Mucosa of stomach (tissue), 1 donor: ENCODE measurements around the gene RIMS1.

Experiments
- H3K27me3 ChIP-seq: one replicate; pipeline ENCODE4 v1.7.0; 2013; ENCODE audit warnings: mild to moderate bottlenecking, low read length; ENCODE audit not compliant: control insufficient read depth, insufficient read depth
- H3K36me3 ChIP-seq: one replicate; pipeline ENCODE4 v1.7.0; 2013; ENCODE audit warnings: low read length; ENCODE audit not compliant: control insufficient read depth, insufficient read depth
- H3K4me1 ChIP-seq: one replicate; pipeline ENCODE4 v1.7.0; 2013; ENCODE audit warnings: mild to moderate bottlenecking, low read length; ENCODE audit not compliant: control insufficient read depth, insufficient read depth
- H3K4me3 ChIP-seq: one replicate; pipeline ENCODE4 v1.7.0; 2013; ENCODE audit warnings: low read length
- H3K9ac ChIP-seq: one replicate; pipeline ENCODE4 v1.7.0; 2013; ENCODE audit warnings: mild to moderate bottlenecking, low read length, moderate library complexity
- H3K9me3 ChIP-seq: one replicate; pipeline ENCODE4 v1.7.0; 2013; ENCODE audit warnings: mild to moderate bottlenecking, low read length, moderate library complexity; ENCODE audit not compliant: control insufficient read depth
- donor health status: Pancreatic carcinoma.

RIMS1 gene

DNA sequence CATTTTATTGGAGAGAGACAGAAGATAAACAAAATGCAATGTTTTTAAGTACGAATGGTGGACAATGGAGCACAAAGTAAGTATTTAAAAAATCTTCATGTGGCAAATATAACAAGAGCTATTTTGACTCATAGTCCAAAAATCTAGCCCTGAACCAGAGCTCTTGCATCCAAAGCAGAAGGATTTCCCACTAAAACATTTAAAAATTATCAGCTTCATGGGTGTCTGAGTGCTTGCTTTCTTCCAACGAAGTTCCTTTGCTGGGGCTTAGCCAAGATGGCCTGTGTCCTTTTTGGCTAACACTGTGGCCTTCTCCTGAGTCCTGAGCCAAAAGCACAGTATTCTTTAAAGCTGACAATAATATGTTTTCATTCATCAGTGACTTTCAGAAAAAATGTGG is 161.7 kb downstream of the RIMS1 start:
- Histone ChIP-seq H3K4me1 (no peaks in the 10 kb centered on the region), H3K9ac (no peak overlapping the region), H3K4me3 (no peak overlapping the region), H3K36me3 (no peaks in the 10 kb centered on the region), H3K27me3 (no peaks in the 10 kb centered on the region), H3K9me3 (no peaks in the 10 kb centered on the region)

DNA sequence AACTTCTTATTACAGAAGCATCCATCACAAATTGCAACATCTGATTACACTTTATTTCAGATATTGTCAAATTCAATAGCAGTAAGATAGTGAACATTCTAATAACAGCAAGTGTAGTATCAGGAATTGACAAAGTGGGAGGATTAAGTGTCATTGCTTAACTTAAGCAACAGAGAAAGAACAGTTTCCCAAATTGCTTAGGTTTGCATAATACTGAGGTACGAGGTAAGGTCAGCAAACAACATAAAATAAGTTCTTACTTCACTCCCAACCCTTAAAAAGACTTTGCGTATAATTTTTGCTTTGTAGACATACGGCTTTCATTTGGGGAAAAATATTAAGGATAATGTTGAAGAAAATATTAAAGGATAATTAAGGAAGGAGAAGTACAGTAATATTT is 163.0 kb downstream of the RIMS1 start:
- Histone ChIP-seq H3K4me3 (no peak overlapping the region), H3K36me3 (no peaks in the 10 kb centered on the region), H3K9me3 (no peaks in the 10 kb centered on the region), H3K9ac (no peak overlapping the region), H3K27me3 (no peaks in the 10 kb centered on the region), H3K4me1 (no peaks in the 10 kb centered on the region)

DNA sequence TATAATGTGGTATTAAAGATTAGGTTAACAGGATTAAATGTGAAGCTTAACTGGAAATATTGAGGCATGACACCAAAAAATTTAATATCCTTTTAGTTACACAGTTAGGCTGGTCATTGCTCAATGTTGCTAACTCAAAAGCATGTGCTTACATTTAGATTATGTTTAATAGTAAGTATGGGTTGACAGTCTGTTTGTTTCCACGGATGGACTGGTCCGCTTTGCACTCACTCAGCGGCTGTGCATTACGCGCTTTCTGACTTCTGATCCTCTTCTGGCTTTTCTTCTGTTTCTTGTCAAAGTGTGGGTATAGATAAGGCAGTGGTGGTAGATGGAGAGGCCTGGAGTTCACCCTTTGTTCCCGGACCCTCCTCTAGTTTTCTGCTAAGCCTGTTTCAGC is 174.9 kb downstream of the RIMS1 start:
- Histone ChIP-seq H3K36me3 (no peaks in the 10 kb centered on the region), H3K9me3 (no peaks in the 10 kb centered on the region), H3K9ac (no peak overlapping the region), H3K4me1 (no peaks in the 10 kb centered on the region), H3K4me3 (no peak overlapping the region), H3K27me3 (peaks cover 10% of the 10 kb centered on the region)

DNA sequence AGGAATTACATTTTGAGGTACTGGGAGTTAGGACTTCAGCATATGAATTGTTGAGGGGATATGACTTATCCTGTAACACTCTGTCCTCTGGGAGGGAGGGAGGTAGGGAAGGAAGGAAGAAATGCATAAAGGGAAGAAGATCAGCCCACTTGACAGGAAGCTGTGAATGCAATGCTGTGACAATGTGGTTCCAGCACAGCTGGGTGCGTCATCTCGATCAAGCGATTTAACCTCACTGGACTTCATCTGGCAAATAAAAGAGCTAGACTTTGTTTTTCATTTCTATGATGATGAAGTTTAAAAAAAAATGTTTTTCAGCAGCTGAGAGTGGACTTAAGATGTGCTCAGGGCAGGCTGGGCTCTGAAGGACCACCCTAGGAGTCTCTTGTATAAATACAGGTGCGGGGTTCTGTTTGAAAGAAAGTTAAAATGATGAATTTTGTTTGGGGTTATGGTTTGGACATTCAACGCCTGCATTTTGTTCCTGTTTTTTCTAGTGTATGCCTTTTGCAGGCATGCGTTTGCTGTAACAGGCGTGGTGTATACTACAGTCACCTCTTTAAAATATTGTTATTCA is 178.1 kb downstream of the RIMS1 start:
- Histone ChIP-seq H3K36me3 (no peaks in the 10 kb centered on the region), H3K9ac (no peak overlapping the region), H3K4me3 (no peak overlapping the region), H3K9me3 (no peaks in the 10 kb centered on the region), H3K4me1 (no peaks in the 10 kb centered on the region), H3K27me3 (peaks cover 7% of the 10 kb centered on the region)

DNA sequence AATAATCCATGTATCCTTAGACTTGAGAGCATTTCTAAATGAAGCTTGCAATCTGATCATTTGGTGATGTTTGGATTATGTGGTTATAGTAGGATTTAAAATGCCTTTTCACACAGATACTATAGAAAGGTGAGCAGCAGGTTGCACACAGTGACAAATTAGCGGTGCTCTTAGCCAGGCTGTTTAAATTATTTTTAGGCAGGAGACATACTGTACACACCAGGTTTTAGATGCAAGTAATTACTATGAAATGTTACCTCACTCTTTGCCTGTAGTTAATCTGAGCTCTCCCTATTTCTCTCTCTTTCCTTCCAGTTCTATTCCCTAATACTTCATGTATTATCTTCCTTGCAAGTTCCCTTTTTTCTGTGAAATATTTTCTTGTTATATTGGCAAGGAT is 191.7 kb downstream of the RIMS1 start:
- Histone ChIP-seq H3K36me3 (no peaks in the 10 kb centered on the region), H3K9ac (no peak overlapping the region), H3K4me1 (no peaks in the 10 kb centered on the region), H3K4me3 (no peak overlapping the region), H3K9me3 (no peaks in the 10 kb centered on the region), H3K27me3 (no peaks in the 10 kb centered on the region)

DNA sequence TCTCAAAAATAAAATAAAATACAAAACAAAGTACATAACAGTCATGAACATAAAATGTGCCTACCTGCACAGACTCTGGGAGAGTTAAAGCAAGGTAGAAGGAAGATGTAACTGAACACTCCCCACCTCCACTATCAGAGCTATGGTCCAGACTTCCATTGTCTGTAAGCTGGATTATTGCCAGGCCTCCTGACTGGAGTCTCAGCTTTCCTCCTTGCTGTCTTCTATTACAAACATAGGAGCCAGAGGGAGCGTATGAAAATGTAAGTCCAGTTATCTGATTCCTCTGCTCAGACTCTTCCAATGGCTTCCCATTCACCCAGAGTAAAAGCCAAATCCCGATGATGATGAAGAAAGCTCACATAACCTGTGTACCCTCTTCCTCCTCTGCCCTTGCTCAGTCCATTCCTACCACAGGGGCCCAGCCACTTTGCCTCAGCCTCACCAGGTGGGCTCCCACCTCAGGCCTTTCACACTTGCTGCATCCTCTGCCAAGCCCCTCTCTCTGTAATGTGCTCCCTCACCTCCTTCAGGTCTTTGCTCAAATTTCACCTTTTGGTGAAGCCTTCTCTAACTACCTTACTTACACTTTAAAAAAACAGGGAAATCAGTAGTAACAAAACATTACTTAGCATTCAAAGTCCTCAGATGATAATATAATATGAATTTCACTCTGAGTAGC is 194.1 kb downstream of the RIMS1 start:
- H3K27me3 ChIP-seq = no peaks in the 10 kb centered on the region
- no peaks in the 10 kb centered on the region for H3K36me3 ChIP-seq
- H3K4me1 ChIP-seq = no peaks in the 10 kb centered on the region
- H3K4me3 ChIP-seq = no peak overlapping the region
- H3K9me3 ChIP-seq = no peaks in the 10 kb centered on the region
- no peak overlapping the region for H3K9ac ChIP-seq

DNA sequence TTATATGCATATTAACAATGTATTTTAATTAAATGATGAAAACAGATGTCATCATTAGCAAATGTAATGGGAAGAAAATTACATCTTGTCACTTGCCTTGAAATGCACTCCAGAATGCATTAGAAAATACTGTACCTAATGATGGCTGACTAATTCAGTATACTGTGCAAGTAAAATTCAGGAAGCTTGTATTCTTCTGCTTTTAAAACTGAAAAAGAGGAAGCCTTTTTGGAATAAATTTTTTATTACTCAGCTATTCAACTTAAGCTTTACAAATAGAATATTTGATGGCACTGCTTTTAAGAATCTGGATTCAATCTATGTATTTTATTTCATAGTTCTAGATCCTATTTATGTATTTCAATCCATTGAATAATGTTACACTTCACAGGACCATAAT is 195.5 kb downstream of the RIMS1 start:
- Histone ChIP-seq H3K36me3 (no peaks in the 10 kb centered on the region), H3K27me3 (no peaks in the 10 kb centered on the region), H3K9me3 (no peaks in the 10 kb centered on the region), H3K4me1 (no peaks in the 10 kb centered on the region), H3K4me3 (no peak overlapping the region), H3K9ac (no peak overlapping the region)

DNA sequence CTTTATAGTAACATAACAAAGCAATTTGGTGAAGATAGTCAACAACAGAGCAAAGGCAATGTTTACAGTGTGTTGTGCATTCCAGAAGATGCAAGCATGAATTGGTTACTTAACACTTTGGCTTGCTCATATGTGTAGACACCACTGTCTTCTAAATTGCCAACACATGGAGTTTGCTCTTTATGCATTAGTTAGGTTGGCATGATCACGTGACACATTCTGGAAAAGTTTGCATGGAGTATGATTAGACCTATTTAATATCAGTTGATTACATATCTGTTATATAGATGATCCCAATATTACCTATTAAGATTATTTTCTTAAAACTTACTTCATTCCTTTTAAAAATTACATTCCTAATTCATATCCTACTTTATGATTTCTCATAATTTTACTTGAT is 197.6 kb downstream of the RIMS1 start:
- no peaks in the 10 kb centered on the region for H3K4me1 ChIP-seq
- H3K9ac ChIP-seq = no peak overlapping the region
- no peaks in the 10 kb centered on the region for H3K27me3 ChIP-seq
- no peaks in the 10 kb centered on the region for H3K36me3 ChIP-seq
- H3K4me3 ChIP-seq = no peak overlapping the region
- no peaks in the 10 kb centered on the region for H3K9me3 ChIP-seq

DNA sequence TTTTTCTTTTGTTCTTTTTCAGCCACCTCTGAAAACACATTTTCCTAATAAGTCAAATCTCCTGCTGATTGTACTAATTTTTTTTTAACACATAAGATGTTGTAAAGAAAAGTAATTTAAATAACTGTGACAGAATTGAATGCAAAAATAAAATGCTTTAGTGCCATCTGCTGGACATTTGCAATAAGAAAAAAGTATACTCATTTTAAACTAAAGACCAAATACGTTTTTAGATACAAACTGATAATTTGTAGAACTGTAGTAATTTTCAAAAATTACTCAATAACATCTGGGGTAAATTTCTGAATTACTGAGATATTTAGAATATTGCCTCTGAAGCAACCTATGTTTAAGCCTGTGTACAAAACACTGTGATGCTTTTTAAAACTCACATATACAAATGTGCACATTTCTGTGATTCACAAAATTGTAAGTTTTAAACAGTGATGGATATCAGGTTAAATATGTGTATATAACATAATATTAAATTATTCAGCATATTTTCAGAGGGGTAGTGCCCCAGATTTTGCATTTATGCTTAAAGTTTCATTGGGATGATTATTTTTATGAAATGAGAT is 198.7 kb downstream of the RIMS1 start:
- H3K4me1 ChIP-seq = no peaks in the 10 kb centered on the region
- no peaks in the 10 kb centered on the region for H3K9me3 ChIP-seq
- H3K36me3 ChIP-seq = no peaks in the 10 kb centered on the region
- no peak overlapping the region for H3K4me3 ChIP-seq
- H3K27me3 ChIP-seq = no peaks in the 10 kb centered on the region
- no peak overlapping the region for H3K9ac ChIP-seq

DNA sequence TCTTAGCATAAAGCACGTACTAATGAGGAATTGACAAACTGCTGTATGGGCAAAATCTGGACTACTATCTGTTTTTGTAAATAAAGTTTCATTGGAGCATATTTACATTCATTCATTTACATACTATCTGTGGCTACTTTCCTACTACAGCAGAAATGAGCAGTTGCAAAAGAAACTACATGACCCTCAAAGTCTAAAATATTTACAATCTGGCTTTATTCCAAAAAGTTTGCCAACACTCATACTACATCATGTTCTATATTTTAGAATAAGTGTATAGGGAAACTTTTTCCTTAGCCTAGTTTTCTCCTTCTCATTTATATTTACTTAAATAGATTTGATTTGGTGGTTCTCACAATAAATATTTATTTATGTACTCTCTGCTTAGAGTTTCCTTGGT is 208.2 kb downstream of the RIMS1 start:
- Histone ChIP-seq H3K9me3 (no peaks in the 10 kb centered on the region), H3K27me3 (no peaks in the 10 kb centered on the region), H3K4me1 (no peaks in the 10 kb centered on the region), H3K9ac (no peak overlapping the region), H3K4me3 (no peak overlapping the region), H3K36me3 (no peaks in the 10 kb centered on the region)

DNA sequence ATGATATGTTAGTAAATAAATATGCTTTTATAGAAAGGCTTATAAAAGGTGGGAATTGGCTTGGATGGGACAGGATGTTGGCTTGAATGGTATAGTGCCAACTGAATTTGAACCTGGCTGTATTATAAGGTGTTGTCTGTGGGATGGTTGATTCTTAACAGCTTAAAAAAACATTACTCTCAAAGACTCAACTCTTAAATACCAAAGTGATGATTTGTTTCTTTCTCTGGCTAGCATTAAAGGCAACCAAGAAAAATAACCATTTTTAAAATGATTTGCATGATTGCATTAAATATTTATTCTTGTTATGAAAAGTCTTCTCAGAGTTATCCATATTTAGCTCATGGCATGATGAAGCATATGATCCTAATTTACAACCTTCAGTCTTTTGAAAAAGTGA is 216.2 kb downstream of the RIMS1 start:
- Histone ChIP-seq H3K27me3 (no peaks in the 10 kb centered on the region), H3K9me3 (no peaks in the 10 kb centered on the region), H3K9ac (no peak overlapping the region), H3K36me3 (no peaks in the 10 kb centered on the region), H3K4me3 (no peak overlapping the region), H3K4me1 (peaks cover 4% of the 10 kb centered on the region)

DNA sequence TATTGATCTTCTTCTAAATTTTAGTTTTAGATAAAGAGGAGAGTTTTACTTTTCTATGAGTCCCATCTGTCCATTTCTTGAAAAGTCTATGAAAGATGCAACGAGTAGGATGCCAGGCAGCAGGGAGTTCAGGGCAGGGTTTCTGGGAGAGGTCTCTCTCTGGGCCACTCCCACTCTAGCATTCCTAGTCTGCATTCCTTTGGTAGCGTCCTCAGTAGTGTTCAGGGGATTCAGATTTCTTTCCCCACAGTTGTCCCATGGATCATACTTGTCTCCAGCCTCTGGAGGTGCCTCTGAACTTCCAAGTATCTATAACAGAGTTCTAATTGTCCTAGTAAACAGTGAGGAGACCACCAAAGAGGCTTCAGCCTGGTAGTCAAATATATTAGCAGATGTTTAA is 225.3 kb downstream of the RIMS1 start:
- H3K36me3 ChIP-seq = no peaks in the 10 kb centered on the region
- H3K9me3 ChIP-seq = no peaks in the 10 kb centered on the region
- H3K9ac ChIP-seq = no peak overlapping the region
- H3K4me3 ChIP-seq = no peak overlapping the region
- H3K27me3 ChIP-seq = no peaks in the 10 kb centered on the region
- no peaks in the 10 kb centered on the region for H3K4me1 ChIP-seq
